Measurements from ENCODE around the gene TVP23A. TPM values are rescaled to one million over a fixed set of nuclear protein-coding genes. Genes with fewer than 3 reads are reported as not detected.

TVP23A gene
- total and polyA plus RNA-seq, 10 of the 15 experiments (the other 5 are each of a cell fraction or from before 2014, with no cell fraction given): 1.1 to 6.4 (median 2.2) TPM

DNA sequence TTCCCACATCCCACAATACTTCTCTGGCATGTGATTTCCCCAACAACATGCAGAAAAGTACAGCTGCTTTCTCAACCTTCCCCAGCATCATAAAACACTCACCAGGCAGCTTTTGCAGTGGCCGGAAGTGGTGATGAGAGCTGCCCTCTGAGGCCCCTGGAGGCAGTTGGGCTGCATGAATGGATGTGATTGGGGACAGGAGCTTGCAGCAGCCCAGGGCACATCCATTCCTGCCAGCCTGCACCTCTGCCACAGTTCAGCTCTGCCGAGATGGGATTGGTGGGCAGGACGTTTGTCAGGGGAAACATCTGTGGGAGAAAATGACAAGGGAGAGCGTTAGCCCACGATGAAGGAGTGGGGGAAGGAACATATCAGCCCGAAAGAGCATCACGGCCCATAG lies 55.1 kb downstream of the TVP23A start:
- ChIA-PET SMC1A (ENCODE audit: uncharacterized antibody, unreplicated experiment) (no interaction called here), CTCF (no interaction called here)
- H3K36me3 ChIP-seq (ENCODE audit: control insufficient read depth in 2 of 2, insufficient read depth in 2 of 2, low read length in 1 of 2): peaks cover 33 to 35% of the 10 kb centered on the region in 2 experiments

DNA sequence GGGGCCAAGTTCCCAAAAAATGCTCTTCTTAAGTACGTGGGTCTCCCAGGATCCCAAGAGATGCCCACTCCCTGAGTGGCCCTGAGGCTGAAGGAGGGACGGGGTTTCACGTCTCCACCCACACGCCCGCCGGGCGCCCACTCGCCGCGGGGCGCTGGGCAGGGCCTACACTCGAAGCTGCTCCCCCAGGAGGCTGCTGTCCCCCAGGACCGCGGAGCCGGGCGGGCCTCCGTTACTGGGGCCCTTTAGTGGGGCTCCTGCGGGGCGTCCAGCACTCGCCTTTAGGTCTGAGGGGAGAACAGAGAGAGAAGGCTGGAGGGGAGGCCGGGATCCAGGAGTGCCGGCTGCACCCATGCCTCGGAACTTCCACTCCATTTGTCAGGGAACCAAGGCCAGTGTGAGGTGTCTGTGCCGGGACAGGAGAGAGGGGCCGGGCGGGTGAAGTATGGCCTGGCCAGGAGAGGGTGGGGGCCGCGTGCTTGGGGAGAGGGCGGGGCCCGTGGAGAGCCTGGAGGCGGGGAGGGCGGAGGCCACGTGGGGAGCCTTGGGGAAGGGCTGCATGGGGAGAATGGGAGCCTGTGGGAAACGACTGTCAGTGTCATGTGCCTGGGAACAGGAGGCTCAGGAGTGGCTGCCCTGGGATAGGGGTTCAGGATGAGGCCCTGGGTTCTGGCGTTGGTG lies 56.1 kb downstream of the TVP23A start:
- peaks cover 40 to 41% of the 10 kb centered on the region in 2 experiments for H3K36me3 ChIP-seq (ENCODE audit: control insufficient read depth in 2 of 2, insufficient read depth in 2 of 2, low read length in 1 of 2)
- H3K79me2 ChIP-seq (ENCODE audit: control insufficient read depth, insufficient read depth, low read length): no peaks in the 10 kb centered on the region
- DNase-seq (ENCODE audit: low read depth, low spot score) (no peak), FAIRE-seq (no peak), ATAC-seq (no peak)
- no peak overlapping the region for H3K4me3 ChIP-seq
- in situ Hi-C loops (cut with MboI): no loop called here
- H2AFZ ChIP-seq (ENCODE audit: control insufficient read depth, low read depth, low read length): no peak overlapping the region
- POLR2A ChIA-PET: no interaction called here
- RAD21 ChIA-PET (ENCODE audit: unreplicated experiment): no interaction called here
- peaks cover 13% of the 10 kb centered on the region for H3K4me1 ChIP-seq (ENCODE audit: control insufficient read depth, insufficient read depth, low read length)
- intact Hi-C loops (cut with micrococcal nuclease; ENCODE audit: unreplicated experiment): no loop called here
- H3K27ac ChIP-seq (ENCODE audit: control insufficient read depth, insufficient read depth): no peak overlapping the region
- no peaks in the 10 kb centered on the region for H3K27me3 ChIP-seq (replicated peaks in 1 of 2; ENCODE audit: control insufficient read depth in 2 of 2, insufficient read depth in 2 of 2, low read length in 1 of 2)
- BruUV-seq (replicated peaks): no TSS peak
- WGBS (ENCODE audit: insufficient coverage, insufficient replicate concordance, low lambda C conversion rate, missing lambda C conversion rate): 91% methylated on average over 24 of the region's 35 CpGs
- CTCF ChIA-PET: no interaction called here
- H4K20me1 ChIP-seq (ENCODE audit: control insufficient read depth, insufficient read depth): no peaks in the 10 kb centered on the region
- TF ChIP-seq POU2F2 (IDR thresholded peaks at IDR 0.05; ENCODE audit: borderline replicate concordance, low read depth, low read length): no peak
- no peak for TF ChIP-seq SREBF2 (IDR thresholded peaks at IDR 0.05; ENCODE audit: low read length)
- no peak for TF ChIP-seq CHD1 (IDR thresholded peaks at IDR 0.05; ENCODE audit: low read depth, low read length)
- no peak for TF ChIP-seq LARP7 (IDR thresholded peaks at IDR 0.05)
- no peak for TF ChIP-seq NR2C1 (IDR thresholded peaks at IDR 0.05)
- no peak for TF ChIP-seq SMAD5 (IDR thresholded peaks at IDR 0.05; ENCODE audit: low read depth)
- TF ChIP-seq TCF3 (IDR thresholded peaks at IDR 0.05; ENCODE audit: borderline replicate concordance, insufficient read depth, low read depth, low read length): no peak
- TF ChIP-seq PML (IDR thresholded peaks at IDR 0.05; ENCODE audit: low read length): no peak
- TF ChIP-seq, protein P1, sequence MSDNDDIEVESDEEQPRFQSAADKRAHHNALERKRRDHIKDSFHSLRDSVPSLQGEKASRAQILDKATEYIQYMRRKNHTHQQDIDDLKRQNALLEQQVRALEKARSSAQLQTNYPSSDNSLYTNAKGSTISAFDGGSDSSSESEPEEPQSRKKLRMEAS (IDR thresholded peaks at IDR 0.05; ENCODE audit: low read depth, low read length): no peak
- no peak for TF ChIP-seq TCF12 (IDR thresholded peaks at IDR 0.05; ENCODE audit: low read depth, low read length)
- no peaks in the 10 kb centered on the region; the same call in 2 of the 3 replicates for H3K9me3 ChIP-seq (replicated peaks; ENCODE audit: control insufficient read depth, insufficient read depth, low read length)
- SMC1A ChIA-PET (ENCODE audit: uncharacterized antibody, unreplicated experiment): no interaction called here
- H3K4me2 ChIP-seq (ENCODE audit: control insufficient read depth, insufficient read depth): no peak overlapping the region
- H3K9ac ChIP-seq (ENCODE audit: control insufficient read depth, insufficient read depth, low read length): no peak overlapping the region

More for the DNA sequence above, 55.1 kb downstream of the TVP23A start:
- no peak for ATAC-seq
- no peak overlapping the region for H3K9ac ChIP-seq (ENCODE audit: control insufficient read depth, insufficient read depth, low read length)
- TF ChIP-seq POLR2AphosphoS2 (IDR thresholded peaks at IDR 0.05; ENCODE audit: low read depth, low read length) (no peak), PAX5 (IDR thresholded peaks at IDR 0.05; ENCODE audit: borderline replicate concordance, low read depth, low read length) (no peak), SMC3 (IDR thresholded peaks at IDR 0.05; ENCODE audit: borderline replicate concordance, low read length) (no peak), IKZF2 (IDR thresholded peaks at IDR 0.05) (no peak), NR2C1 (IDR thresholded peaks at IDR 0.05) (no peak), TCF3 (IDR thresholded peaks at IDR 0.05; ENCODE audit: borderline replicate concordance, insufficient read depth, low read depth, low read length) (no peak)
- TF ChIP-seq, protein P2, sequence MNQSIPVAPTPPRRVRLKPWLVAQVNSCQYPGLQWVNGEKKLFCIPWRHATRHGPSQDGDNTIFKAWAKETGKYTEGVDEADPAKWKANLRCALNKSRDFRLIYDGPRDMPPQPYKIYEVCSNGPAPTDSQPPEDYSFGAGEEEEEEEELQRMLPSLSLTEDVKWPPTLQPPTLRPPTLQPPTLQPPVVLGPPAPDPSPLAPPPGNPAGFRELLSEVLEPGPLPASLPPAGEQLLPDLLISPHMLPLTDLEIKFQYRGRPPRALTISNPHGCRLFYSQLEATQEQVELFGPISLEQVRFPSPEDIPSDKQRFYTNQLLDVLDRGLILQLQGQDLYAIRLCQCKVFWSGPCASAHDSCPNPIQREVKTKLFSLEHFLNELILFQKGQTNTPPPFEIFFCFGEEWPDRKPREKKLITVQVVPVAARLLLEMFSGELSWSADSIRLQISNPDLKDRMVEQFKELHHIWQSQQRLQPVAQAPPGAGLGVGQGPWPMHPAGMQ (IDR thresholded peaks at IDR 0.05; ENCODE audit: borderline replicate concordance): no peak
- intact Hi-C loops (cut with micrococcal nuclease; ENCODE audit: unreplicated experiment) (no loop called here), in situ Hi-C loops (cut with MboI) (no loop called here)
- H3K9me3 ChIP-seq (replicated peaks; ENCODE audit: control insufficient read depth, insufficient read depth, low read length): no peaks in the 10 kb centered on the region; the same call in 2 of the 3 replicates
- H2AFZ ChIP-seq (ENCODE audit: control insufficient read depth, low read depth, low read length): no peak overlapping the region
- H4K20me1 ChIP-seq (ENCODE audit: control insufficient read depth, insufficient read depth): no peaks in the 10 kb centered on the region
- RAD21 ChIA-PET (ENCODE audit: unreplicated experiment): no interaction called here
- no peak overlapping the region for H3K4me3 ChIP-seq
- no peaks in the 10 kb centered on the region for H3K27me3 ChIP-seq (replicated peaks in 1 of 2; ENCODE audit: control insufficient read depth in 2 of 2, insufficient read depth in 2 of 2, low read length in 1 of 2)
- POLR2A ChIA-PET: no interaction called here
- no peaks in the 10 kb centered on the region for H3K79me2 ChIP-seq (ENCODE audit: control insufficient read depth, insufficient read depth, low read length)
- 90% methylated on average over 7 of the region's 7 CpGs for WGBS (ENCODE audit: insufficient coverage, insufficient replicate concordance, low lambda C conversion rate, missing lambda C conversion rate)
- no peak overlapping the region for H3K27ac ChIP-seq (ENCODE audit: control insufficient read depth, insufficient read depth)
- BruUV-seq (replicated peaks): no TSS peak
- no peak for FAIRE-seq
- no peak for DNase-seq (ENCODE audit: low read depth, low spot score)
- peaks cover 13% of the 10 kb centered on the region for H3K4me1 ChIP-seq (ENCODE audit: control insufficient read depth, insufficient read depth, low read length)
- no peak overlapping the region for H3K4me2 ChIP-seq (ENCODE audit: control insufficient read depth, insufficient read depth)
